Muscle of leg (tissue), 11 donors: ENCODE data around the gene AKT1S1. TPM values are rescaled to one million over a fixed set of nuclear protein-coding genes. Genes with fewer than 3 reads are reported as not detected.
A peak's percentile ranks its signal among the peaks of the same experiment; 100 is the strongest.

Experiments
- DNase-seq: peaks from one replicate; pipeline ENCODE4 v3.0.0; 2013
- H3K27ac ChIP-seq: one replicate; pipeline ENCODE4 v1.5.1; 2013; ENCODE audit warnings: mild to moderate bottlenecking, low read length, control low read depth
- H3K27me3 ChIP-seq: one replicate; pipeline ENCODE4 v1.6.1; 2013; ENCODE audit warnings: low read length; ENCODE audit not compliant: control insufficient read depth, insufficient read depth
- H3K36me3 ChIP-seq: one replicate; pipeline ENCODE4 v1.6.1; 2013; ENCODE audit warnings: low read length; ENCODE audit not compliant: control insufficient read depth, insufficient read depth
- H3K4me1 ChIP-seq: one replicate; pipeline ENCODE4 v1.6.1; 2013; ENCODE audit warnings: low read length; ENCODE audit not compliant: control insufficient read depth, insufficient read depth
- H3K4me3 ChIP-seq: one replicate; pipeline ENCODE4 v1.5.1; 2013; ENCODE audit warnings: low read length, control low read depth
- H3K9me3 ChIP-seq: replicated peaks from 2 replicates; pipeline ENCODE4 v1.6.1; 2013; ENCODE audit warnings: low read depth, low read length; ENCODE audit not compliant: control insufficient read depth
- WGBS: methylation state at CpG from one replicate; pipeline ENCODE4 v1.1.5; 2013; ENCODE audit warnings: missing lambda C conversion rate; ENCODE audit not compliant: insufficient coverage; 5-methylcytosine and 5-hydroxymethylcytosine counted together
- polyA plus RNA-seq, 8 donors: library from polyadenylated mRNA; unstranded; fragments of 120-200 nt; gene quantifications; one replicate each; pipeline versions ENCODE4 v1.2.1 to v1.2.3, GENCODE V29; 2013; ENCODE audit warnings: inconsistent platforms in 1 of 8, low replicate concordance in 1 of 8; ENCODE audit not compliant: insufficient read length in 8 of 8, insufficient read depth in 1 of 8
- total RNA-seq: library from RNA; stranded (reverse); fragments of 120-200 nt; gene quantifications from one replicate; pipeline ENCODE4 v1.2.4, GENCODE V29; 2013

Gene AKT1S1
- total and polyA plus RNA-seq, 9 donors: 6.7 to 42.3 (median 40.1) TPM

DNA sequence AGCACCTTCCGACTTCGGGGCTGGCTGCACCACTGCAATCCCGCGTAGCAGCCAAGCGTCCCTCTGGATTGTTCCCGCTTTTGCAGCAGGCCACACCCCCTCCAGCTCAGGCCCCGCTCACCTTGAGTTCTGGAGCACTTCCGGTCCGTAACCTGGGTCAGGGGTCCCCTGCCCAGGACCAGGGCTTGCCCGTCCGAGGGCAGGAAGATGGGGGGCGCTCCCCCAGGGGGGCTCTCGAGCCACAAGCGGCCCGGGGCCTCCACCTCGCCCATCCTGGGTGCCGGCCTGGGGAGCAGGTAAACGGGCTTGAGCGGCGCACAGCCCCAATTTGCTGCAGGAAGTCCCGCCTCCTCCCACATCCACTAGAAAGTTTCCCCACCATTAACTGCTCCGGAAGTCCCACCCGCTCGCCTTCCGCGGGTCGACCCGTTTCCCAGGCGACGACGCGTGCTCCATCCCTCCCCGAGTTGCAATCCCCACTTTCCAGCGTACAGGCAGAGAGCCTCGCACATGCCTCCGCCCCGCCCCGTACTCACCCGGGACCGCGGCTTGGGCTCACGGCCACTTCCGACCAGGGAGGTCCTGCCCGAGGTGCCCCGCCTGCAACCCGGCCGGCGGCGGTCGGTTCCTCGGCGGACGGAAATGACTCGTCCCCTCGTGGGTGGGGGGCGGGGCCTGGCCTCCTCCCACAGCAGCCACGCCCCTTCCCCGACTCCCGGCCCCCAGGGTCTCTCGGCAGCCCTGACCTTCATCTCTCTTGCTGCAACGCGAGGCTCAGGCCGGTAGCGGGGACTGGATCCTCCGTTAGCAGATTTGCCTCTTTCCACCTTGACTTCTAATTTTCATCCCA lies 10.0 kb downstream of the AKT1S1 start, which contains the start of gene PNKP:
TSS of gene PNKP (minus strand) at position 644 of the 850 bp plus-strand sequence. CDS start at position 272, 372 bp downstream.
- under 1% methylated on average over 63 of the region's 65 CpGs for WGBS
- Histone ChIP-seq H3K36me3 (peaks cover 41% of the 10 kb centered on the region), H3K27ac (peak within 1 kb of the TSS; percentile 97), H3K4me3 (peak within 1 kb of the TSS; percentile 95), H3K4me1 (peaks cover 50% of the 10 kb centered on the region), H3K9me3 (no peaks in the 10 kb centered on the region), H3K27me3 (no peaks in the 10 kb centered on the region)
- DNase-seq: peak; percentile 97

DNA sequence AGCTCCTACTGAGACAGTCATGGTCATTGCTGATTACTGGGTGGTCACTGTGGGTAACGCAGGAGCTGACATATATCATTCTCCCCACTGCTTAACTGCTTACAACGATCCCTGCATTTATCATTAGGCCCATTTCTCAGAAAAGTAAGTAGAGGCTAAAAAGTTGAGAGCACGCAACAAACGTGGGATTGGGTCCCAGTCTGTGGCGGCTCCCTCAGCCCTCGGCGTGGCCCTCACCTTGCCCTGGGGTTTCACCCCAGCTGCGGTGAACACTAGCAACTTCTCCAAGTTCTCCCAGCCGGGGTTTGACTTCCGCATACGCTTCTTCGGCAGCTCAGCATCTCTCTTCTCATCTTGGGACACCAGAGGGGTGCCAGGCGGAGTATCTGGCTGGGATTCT lies 12.3 kb downstream of the AKT1S1 start:
- H3K27me3 ChIP-seq: no peaks in the 10 kb centered on the region
- H3K36me3 ChIP-seq: peaks cover 44% of the 10 kb centered on the region
- H3K9me3 ChIP-seq: no peaks in the 10 kb centered on the region
- DNase-seq: no peak
- H3K4me3 ChIP-seq: no peak overlapping the region
- peaks cover 44% of the 10 kb centered on the region for H3K4me1 ChIP-seq
- no peak overlapping the region for H3K27ac ChIP-seq
- WGBS: 82% methylated on average over 11 of the region's 13 CpGs

DNA sequence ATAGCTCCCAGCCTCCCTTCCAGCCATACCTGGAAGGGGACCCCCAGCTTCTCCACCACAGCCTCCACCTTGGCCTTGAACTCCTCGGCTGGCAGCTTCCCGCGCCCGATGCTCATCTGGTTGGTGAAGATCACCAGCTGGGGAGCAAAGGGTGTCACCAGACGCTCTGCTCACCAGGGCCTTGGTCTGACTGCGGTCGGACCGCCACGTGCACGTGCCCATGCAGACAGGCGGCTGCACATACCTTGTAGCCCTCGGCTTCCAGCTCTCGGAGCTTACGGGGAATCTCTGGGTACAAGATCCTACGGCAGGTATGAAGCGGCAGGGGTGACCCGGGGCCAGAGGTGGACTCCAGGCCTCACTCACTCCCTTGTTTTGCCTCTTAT lies 13.2 kb downstream of the AKT1S1 start:
- Histone ChIP-seq H3K36me3 (peaks cover 52% of the 10 kb centered on the region), H3K4me3 (no peak overlapping the region), H3K27ac (no peak overlapping the region), H3K4me1 (peaks cover 40% of the 10 kb centered on the region), H3K27me3 (no peaks in the 10 kb centered on the region), H3K9me3 (no peaks in the 10 kb centered on the region)
- peak; percentile 14 for DNase-seq
- WGBS: 88% methylated on average over 17 of the region's 17 CpGs

DNA sequence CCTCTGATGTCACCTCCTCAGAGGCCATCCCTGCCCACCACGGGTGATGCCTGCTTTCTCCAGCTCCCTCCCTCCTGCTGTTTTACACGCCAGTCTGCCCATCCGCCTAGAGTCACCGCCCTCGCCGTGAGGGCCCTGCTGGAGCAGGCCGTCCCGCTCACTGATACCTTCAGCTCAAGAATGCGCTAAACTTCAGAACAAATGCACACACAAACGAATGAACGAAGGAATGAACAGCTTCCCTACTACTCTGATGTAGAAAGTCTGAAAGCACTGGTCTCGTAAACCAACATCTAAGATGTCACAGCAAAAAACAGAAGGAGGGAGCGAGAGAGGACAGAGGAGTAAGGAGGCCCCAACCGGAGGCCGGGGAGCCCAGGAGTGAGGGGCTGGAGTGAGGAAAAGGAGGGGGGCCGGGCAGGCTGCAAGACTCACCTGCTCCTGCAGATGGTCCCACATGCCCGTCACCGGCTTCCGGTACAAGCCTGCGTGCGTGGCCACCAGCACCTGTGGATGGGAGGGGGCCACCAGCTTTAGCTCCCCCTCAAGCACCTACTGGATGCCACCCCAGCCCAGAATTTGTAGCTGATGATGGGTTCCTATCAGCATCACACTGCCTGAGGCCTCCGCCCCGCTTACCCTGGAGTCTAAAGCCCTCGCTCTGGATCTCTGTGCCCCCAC lies 13.8 kb downstream of the AKT1S1 start:
- Histone ChIP-seq H3K9me3 (no peaks in the 10 kb centered on the region), H3K4me1 (peaks cover 35% of the 10 kb centered on the region), H3K36me3 (peaks cover 57% of the 10 kb centered on the region), H3K27ac (no peak overlapping the region), H3K27me3 (no peaks in the 10 kb centered on the region), H3K4me3 (no peak overlapping the region)
- WGBS: 90% methylated on average over 17 of the region's 24 CpGs
- no peak for DNase-seq

DNA sequence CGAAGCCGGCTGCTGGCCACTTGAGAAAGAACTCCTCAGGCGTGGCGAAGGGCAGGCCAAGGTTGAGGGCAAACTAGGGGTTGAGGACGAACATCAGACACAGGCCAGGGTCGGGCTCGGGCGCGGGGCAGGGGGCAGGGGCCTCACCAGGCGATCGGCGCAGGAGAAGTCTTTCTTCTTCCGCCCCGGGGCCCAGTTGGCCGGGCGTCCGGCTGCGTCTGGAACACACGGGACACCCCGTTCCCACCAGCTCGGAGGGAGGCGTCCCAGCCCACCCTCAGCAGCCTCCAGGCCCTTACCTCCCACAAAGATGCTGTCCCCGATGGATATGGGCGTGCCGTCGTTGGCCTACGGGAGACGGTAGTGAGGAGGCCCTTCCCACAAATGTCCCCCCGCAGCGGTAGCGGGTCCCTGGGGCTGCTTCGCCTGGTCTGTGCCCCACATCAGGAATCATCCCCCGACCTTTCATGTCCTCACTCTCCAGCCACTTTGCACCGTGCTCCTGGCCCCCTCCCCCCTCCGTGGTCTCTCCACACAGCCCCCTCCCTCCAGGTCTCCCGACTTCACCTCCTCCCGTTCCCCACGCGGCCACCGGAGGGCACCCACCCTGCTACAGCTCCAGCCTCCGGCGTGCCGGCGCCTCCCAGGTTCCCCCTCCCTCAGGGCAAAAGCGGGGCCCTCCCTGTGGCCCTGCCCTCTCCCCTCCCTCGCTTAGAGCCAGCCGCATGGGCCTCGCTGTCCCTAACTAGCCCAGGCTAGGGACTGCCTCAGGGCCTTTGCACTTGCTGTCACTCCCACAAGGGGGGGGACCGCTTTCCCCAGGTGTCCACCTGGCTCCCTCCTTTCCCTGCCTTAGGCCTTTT lies 14.5 kb downstream of the AKT1S1 start:
- peaks cover 65% of the 10 kb centered on the region for H3K36me3 ChIP-seq
- no peak overlapping the region for H3K4me3 ChIP-seq
- no peaks in the 10 kb centered on the region for H3K27me3 ChIP-seq
- WGBS: 58% methylated on average over 35 of the region's 49 CpGs
- peaks cover 29% of the 10 kb centered on the region for H3K4me1 ChIP-seq
- no peak overlapping the region for H3K27ac ChIP-seq
- no peaks in the 10 kb centered on the region for H3K9me3 ChIP-seq
- no peak for DNase-seq

DNA sequence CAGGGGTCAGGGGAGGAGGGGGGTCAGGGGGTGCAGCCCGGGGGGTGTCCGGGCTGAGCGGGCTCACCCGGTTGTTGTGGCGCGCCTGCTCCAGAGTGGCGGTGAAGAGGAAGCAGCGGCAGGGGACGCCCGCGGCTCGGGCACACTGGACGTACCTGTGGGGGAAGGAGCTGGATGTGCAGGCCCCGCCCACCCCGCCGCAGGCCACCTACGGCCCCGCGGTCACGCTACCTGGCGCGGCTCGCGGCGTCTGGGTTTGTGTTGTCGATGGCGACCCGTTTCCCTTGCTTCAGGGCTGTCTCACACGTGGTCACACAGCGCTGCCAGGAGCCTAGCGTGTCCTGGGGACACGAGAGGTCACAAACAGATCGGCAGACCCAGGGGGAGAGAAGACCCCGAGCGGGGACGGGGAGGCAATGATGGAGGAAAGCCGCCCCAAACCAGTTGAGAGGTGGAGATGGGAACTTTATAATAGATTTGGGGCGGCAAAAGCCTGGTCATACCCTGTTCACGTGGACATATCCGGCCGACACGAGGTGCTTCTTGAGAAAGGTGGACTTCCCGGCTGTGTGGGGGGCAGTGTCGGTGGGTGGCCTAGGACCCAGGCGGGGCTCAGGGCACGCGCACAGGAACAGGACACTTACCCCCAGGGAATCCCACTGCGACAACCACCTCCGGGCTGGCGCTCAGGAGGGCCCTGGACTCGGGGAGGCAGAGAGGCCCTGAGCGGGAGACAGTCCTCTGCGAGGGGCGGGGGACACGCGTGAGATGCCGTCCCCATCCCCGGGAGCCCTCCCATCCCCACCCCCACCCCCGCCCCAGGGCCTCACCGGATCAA lies 15.4 kb downstream of the AKT1S1 start:
- Histone ChIP-seq H3K4me1 (peaks cover 25% of the 10 kb centered on the region), H3K27me3 (no peaks in the 10 kb centered on the region), H3K27ac (no peak overlapping the region), H3K9me3 (no peaks in the 10 kb centered on the region), H3K36me3 (peaks cover 73% of the 10 kb centered on the region), H3K4me3 (no peak overlapping the region)
- 75% methylated on average over 38 of the region's 60 CpGs for WGBS
- peak; percentile 34 for DNase-seq

DNA sequence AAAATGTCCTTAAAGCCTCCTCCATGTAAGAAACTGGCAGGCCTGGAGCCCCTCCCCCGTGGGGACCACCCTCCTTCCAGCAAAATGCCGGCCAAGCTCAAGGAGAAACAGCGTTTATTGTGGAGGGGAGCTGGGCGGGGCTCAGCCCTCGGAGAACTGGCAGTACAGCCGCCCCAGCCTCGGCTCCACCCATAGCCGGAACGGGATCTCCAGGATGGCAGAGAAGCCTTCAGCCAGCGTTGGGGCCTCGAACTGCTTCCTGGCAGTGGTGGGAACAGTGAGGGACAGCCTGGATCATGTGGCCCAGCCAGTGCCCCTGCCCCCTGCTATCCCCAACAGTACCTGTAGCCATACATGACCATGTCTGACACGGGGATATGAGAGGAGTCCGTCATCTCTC lies 16.0 kb downstream of the AKT1S1 start:
- Histone ChIP-seq H3K36me3 (peaks cover 80% of the 10 kb centered on the region), H3K4me1 (peaks cover 19% of the 10 kb centered on the region), H3K4me3 (no peak overlapping the region), H3K9me3 (no peaks in the 10 kb centered on the region), H3K27ac (no peak overlapping the region), H3K27me3 (no peaks in the 10 kb centered on the region)
- DNase-seq: peak; percentile 60
- WGBS: 21% methylated on average over 6 of the region's 13 CpGs

DNA sequence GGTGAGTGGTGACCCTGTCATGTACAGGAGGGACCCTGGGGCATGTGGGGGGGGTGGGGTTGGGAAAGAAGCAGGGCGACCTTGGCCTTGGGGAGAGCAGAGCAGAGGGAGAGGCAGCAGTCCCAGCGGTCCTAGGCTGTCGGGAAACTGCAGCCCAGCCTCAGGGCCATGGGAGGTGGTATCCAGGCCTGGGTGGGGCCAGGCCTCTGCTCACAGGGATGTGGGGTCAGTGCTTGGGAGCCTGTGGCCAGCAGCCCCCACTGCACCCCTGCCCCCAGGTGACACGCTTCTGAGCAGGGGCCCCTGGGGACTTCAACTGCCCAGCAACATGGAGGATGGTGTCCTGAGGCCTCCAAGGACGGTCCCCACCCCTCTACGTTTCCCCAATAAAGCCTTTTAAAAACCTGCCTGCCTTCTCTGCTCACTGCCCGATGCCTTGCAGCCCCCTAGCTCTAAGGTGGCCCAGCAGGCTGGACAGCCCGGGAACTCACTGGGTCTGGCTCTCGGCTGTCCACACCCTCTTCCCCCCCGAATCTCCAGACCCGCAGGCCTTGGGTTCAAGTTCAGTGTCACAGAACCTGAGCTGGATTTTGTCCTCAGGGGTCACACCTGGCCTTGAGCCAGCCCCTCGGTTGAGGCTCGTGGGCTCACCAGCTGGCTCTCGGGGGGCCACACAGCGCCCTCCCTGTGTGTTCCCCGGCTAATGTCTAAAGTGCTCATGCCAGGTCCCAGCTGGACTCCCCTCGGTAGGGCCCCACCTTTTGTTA lies 16.6 kb downstream of the AKT1S1 start:
- H3K36me3 ChIP-seq: peaks cover 86% of the 10 kb centered on the region
- H3K27me3 ChIP-seq: no peaks in the 10 kb centered on the region
- no peaks in the 10 kb centered on the region for H3K9me3 ChIP-seq
- 55% methylated on average over 17 of the region's 17 CpGs for WGBS
- H3K4me3 ChIP-seq: no peak overlapping the region
- peaks cover 14% of the 10 kb centered on the region for H3K4me1 ChIP-seq
- DNase-seq: peak; percentile 26
- H3K27ac ChIP-seq: no peak overlapping the region
